Measurements from ENCODE around the gene PTPRT. TPM values are rescaled to one million over a fixed set of nuclear protein-coding genes. Genes with fewer than 3 reads are reported as not detected.

PTPRT gene
- total and polyA plus RNA-seq, 2 donors (not counting 1 experiment from before 2014, with no cell fraction given) = not detected

DNA sequence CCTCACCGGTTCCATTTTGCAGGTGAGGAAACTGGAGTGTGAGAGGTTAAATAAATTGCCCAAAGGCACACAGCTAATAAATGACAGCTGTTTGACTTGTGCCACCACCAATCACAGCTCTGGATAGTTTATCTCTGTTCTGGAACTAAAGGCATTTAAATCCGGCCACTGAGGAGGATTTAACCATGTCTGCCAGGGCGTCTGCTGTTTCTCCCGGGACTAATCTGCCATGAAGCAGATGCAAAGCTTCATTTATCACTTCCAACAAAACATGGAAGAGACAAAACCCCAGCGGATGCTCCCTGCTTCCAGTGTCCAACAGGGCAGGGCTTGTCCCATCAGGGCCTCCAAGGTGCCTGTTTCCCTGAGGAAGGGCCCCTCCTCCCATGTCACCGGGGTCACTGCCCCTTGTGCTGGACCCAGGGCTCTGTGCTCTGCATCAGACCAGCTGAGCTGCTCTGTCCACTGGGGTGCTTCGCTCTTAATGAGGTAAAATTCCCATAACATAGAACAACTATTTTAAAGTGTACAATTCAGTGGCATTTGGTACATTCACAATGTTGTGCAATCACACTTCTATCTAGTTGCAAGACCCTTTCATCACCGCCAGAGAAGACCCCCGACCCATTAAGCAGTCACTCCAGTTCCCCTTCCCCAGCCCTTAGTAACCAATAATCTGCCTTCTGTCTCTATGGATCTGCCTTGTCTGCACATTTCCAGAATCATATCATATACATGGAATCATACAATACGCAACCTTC is 244.3 kb downstream of the PTPRT start:
- no peaks in the 10 kb centered on the region for H3K27me3 ChIP-seq (ENCODE audit: control insufficient read depth, insufficient read depth, low read length)
- H3K9ac ChIP-seq (ENCODE audit: insufficient read depth, low read length) = no peak overlapping the region
- no peaks in the 10 kb centered on the region for H4K20me1 ChIP-seq (ENCODE audit: control insufficient read depth, extremely low read depth, insufficient read depth, low read length)
- H3K79me2 ChIP-seq (ENCODE audit: control insufficient read depth, insufficient read depth, low read length) = no peaks in the 10 kb centered on the region
- no peaks in the 10 kb centered on the region for H3K36me3 ChIP-seq (ENCODE audit: control insufficient read depth, insufficient read depth, low read length)
- TF ChIP-seq, protein P1, sequence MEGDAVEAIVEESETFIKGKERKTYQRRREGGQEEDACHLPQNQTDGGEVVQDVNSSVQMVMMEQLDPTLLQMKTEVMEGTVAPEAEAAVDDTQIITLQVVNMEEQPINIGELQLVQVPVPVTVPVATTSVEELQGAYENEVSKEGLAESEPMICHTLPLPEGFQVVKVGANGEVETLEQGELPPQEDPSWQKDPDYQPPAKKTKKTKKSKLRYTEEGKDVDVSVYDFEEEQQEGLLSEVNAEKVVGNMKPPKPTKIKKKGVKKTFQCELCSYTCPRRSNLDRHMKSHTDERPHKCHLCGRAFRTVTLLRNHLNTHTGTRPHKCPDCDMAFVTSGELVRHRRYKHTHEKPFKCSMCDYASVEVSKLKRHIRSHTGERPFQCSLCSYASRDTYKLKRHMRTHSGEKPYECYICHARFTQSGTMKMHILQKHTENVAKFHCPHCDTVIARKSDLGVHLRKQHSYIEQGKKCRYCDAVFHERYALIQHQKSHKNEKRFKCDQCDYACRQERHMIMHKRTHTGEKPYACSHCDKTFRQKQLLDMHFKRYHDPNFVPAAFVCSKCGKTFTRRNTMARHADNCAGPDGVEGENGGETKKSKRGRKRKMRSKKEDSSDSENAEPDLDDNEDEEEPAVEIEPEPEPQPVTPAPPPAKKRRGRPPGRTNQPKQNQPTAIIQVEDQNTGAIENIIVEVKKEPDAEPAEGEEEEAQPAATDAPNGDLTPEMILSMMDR (conservative IDR thresholded peaks at IDR 0.05 in 1 of 2, IDR thresholded peaks at IDR 0.05 in 1 of 2; ENCODE audit: low read depth in 1 of 2, low read length in 2 of 2) = no peak
- TF ChIP-seq EZH2 (IDR thresholded peaks at IDR 0.05; ENCODE audit: low read length, missing control alignments) = no peak
- H3K4me3 ChIP-seq (replicated peaks in 1 of 4; ENCODE audit: control extremely low read depth in 1 of 4, insufficient read depth in 1 of 4, low read depth in 3 of 4, low read length in 4 of 4) = no peak overlapping the region
- no peak overlapping the region for H3K27ac ChIP-seq (ENCODE audit: insufficient read depth, low read length)
- H3K9me3 ChIP-seq (ENCODE audit: control insufficient read depth, insufficient read depth, low read depth, low read length) = no peaks in the 10 kb centered on the region
- DNase-seq (ENCODE audit: low read depth in 2 of 2) = no peak
- H2AFZ ChIP-seq (ENCODE audit: low read length) = no peak overlapping the region
- H3K4me2 ChIP-seq (ENCODE audit: extremely low read depth, insufficient read depth, low read length) = no peak overlapping the region
- no peaks in the 10 kb centered on the region for H3K4me1 ChIP-seq (ENCODE audit: control insufficient read depth, extremely low read depth, insufficient read depth, low read length)

DNA sequence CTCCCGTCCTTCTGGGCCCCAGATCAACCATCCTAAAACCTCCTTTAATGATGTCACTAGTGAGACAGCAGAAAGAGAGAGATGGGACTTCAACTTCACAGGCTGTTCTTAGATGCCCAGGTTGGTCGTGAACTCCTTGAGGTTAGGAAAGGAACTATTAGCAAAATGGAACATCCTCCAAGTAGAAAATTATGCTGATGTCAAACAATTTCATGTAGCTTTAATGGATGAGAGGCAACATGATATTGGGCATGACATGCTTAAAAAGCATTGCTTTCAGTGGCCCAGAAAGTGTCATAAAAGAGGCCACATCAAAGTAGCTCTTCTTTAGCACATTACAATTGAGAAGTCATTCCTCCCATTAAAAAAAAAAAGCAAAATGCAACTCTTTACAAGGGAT is 248.1 kb downstream of the PTPRT start:
- H3K4me2 ChIP-seq (ENCODE audit: extremely low read depth, insufficient read depth, low read length) = no peak overlapping the region
- H3K27ac ChIP-seq (ENCODE audit: insufficient read depth, low read length) = no peak overlapping the region
- no peaks in the 10 kb centered on the region for H3K27me3 ChIP-seq (ENCODE audit: control insufficient read depth, insufficient read depth, low read length)
- no peak for TF ChIP-seq EZH2 (IDR thresholded peaks at IDR 0.05; ENCODE audit: low read length, missing control alignments)
- TF ChIP-seq, protein P1 (conservative IDR thresholded peaks at IDR 0.05 in 1 of 2, IDR thresholded peaks at IDR 0.05 in 1 of 2; ENCODE audit: low read depth in 1 of 2, low read length in 2 of 2) = no peak
- no peaks in the 10 kb centered on the region for H3K79me2 ChIP-seq (ENCODE audit: control insufficient read depth, insufficient read depth, low read length)
- H3K4me3 ChIP-seq (replicated peaks in 1 of 4; ENCODE audit: control extremely low read depth in 1 of 4, insufficient read depth in 1 of 4, low read depth in 3 of 4, low read length in 4 of 4) = no peak overlapping the region
- no peaks in the 10 kb centered on the region for H3K9me3 ChIP-seq (ENCODE audit: control insufficient read depth, insufficient read depth, low read depth, low read length)
- H4K20me1 ChIP-seq (ENCODE audit: control insufficient read depth, extremely low read depth, insufficient read depth, low read length) = no peaks in the 10 kb centered on the region
- no peaks in the 10 kb centered on the region for H3K4me1 ChIP-seq (ENCODE audit: control insufficient read depth, extremely low read depth, insufficient read depth, low read length)
- DNase-seq (ENCODE audit: low read depth in 2 of 2) = no peak
- no peak overlapping the region for H2AFZ ChIP-seq (ENCODE audit: low read length)
- H3K9ac ChIP-seq (ENCODE audit: insufficient read depth, low read length) = no peak overlapping the region
- no peaks in the 10 kb centered on the region for H3K36me3 ChIP-seq (ENCODE audit: control insufficient read depth, insufficient read depth, low read length)

DNA sequence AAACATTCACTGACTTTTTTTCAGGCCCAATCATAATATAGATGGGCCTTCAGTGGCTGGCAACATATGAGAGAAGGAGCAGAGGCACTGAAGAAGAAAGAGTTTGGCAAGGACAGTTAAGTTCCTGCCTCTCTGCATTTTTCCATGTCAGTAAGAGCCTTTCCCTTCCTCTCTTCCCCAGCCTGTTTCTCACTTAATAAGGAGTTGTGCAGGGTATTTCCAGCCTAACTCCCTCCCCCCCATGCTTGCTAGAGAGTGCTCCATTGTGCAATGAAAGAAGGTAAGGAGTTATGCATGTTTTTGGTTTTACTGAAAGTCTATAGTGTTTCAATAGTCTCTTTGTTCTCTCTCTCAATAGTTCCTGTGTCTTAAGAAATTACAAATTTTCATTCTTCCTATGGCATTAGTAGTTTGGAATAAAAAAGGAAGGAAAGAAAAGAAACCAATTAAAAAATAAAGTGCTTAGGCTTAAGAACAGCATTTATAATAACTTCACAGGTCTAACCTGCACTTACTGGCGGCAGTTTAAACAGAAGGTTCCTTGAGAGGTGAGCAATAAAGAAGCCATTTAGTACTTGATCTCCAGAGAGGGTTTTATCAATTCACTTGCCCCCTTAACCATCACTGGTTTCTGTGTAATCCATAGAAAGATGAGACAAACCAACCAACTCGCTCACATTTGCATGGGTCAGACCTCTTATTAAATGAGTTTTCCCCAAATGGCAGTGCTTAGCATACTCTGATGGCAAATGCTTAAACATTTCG is 251.1 kb downstream of the PTPRT start:
- no peak for DNase-seq (ENCODE audit: low read depth in 2 of 2)
- H3K9me3 ChIP-seq (ENCODE audit: control insufficient read depth, insufficient read depth, low read depth, low read length) = no peaks in the 10 kb centered on the region
- no peak overlapping the region for H3K4me2 ChIP-seq (ENCODE audit: extremely low read depth, insufficient read depth, low read length)
- TF ChIP-seq, protein P1 (conservative IDR thresholded peaks at IDR 0.05 in 1 of 2, IDR thresholded peaks at IDR 0.05 in 1 of 2; ENCODE audit: low read depth in 1 of 2, low read length in 2 of 2) = no peak
- TF ChIP-seq EZH2 (IDR thresholded peaks at IDR 0.05; ENCODE audit: low read length, missing control alignments) = no peak
- no peaks in the 10 kb centered on the region for H3K4me1 ChIP-seq (ENCODE audit: control insufficient read depth, extremely low read depth, insufficient read depth, low read length)
- H3K9ac ChIP-seq (ENCODE audit: insufficient read depth, low read length) = no peak overlapping the region
- H3K36me3 ChIP-seq (ENCODE audit: control insufficient read depth, insufficient read depth, low read length) = no peaks in the 10 kb centered on the region
- no peak overlapping the region for H3K27ac ChIP-seq (ENCODE audit: insufficient read depth, low read length)
- no peaks in the 10 kb centered on the region for H4K20me1 ChIP-seq (ENCODE audit: control insufficient read depth, extremely low read depth, insufficient read depth, low read length)
- H3K4me3 ChIP-seq (replicated peaks in 1 of 4; ENCODE audit: control extremely low read depth in 1 of 4, insufficient read depth in 1 of 4, low read depth in 3 of 4, low read length in 4 of 4) = no peak overlapping the region
- H3K27me3 ChIP-seq (ENCODE audit: control insufficient read depth, insufficient read depth, low read length) = no peaks in the 10 kb centered on the region
- no peak overlapping the region for H2AFZ ChIP-seq (ENCODE audit: low read length)
- H3K79me2 ChIP-seq (ENCODE audit: control insufficient read depth, insufficient read depth, low read length) = no peaks in the 10 kb centered on the region
